ENCODE data around the gene GP1BB.
"Not testable (repeated sequence)": the region's sequence is repeated elsewhere in the genome, so short reads cannot be mapped to it uniquely, and the experiment has no call there.

Gene GP1BB

DNA sequence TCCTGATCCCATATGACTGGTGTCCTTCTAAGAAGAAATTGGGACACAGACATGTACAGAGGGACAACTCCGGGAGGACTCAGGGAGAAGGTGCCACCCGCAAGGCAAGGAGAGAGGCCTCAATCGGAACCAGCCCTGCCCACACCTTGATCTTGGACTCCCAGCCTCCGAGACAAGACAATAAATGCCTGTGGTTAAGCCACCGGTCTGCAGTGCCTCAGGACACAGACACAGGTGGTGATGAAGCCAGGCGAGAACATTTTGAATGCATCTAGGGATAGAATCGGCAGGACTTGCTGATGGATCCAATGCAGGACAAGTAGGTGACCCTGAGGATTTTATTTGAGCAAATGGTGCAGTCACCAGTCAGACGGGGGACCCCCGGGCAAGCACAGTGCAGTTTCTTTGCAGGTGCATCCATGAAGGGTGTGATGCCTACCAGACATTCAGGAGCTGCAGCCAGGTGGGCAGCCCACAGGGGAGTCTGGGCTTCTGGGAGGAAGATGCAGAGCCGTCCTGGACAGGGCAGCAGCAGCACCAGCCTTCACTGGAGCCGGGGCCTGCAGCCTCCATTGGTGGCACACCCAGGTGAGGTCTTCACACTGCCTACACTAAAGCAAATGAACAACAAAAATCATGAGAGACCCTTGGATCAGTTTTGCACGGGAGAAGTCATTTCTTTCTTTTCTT, 29.2 kb upstream of the GP1BB start:
- no peak for DNase-seq

DNA sequence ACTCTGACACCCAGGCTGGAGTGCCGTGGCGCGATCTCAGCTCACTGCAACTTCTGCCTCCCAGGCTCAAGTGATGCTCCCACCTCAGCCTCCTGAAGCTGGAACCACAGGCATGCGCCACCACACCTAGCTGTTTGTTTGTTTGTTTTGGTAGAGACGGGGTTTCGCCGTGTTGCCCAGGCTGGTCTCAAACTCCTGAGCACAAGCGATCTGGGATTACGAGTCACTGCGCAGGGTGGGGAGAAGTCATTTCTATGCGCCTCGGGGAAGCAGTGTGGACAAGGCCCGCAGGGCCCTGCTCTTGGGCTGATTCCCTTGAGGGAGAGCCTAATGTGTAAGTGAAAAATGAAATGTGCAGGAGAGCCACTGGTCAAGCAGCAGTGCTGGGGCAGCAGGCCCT, 28.6 kb upstream of the GP1BB start:
- DNase-seq: no peak

DNA sequence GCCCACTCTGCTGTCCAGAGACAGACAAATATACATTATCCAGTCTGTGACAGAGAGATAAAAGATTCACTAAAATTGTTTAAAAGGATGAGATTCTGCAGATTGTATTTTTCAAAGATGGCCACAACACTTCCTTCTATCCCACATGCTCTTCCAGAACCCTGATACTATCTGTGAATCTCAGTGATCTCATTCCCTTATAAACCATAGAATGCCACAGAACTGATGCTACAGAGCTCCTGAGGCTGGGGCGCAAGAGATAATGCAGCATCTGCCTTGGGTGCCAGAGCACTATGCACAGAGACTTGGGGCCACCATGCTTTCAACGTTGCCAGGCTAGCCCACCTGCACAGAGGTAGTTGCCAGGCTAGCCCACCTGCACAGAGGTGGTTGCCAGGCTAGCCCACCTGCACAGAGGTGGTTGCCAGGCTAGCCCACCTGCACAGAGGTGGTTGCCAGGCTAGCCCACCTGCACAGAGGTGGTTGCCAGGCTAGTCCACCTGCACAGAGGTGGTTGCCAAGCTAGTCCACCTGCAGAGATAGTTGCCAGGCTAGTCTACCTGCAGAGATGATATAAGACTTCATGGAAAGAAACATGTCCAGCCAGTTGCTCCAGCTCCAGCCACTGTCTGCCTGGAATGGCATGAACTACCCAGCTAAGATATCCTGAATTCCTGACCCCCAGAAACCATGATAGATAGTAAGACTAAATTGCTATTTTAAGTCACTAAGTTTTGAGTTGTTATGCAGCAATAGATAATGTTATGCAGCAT, 26.6 kb upstream of the GP1BB start:
- no peak for DNase-seq

DNA sequence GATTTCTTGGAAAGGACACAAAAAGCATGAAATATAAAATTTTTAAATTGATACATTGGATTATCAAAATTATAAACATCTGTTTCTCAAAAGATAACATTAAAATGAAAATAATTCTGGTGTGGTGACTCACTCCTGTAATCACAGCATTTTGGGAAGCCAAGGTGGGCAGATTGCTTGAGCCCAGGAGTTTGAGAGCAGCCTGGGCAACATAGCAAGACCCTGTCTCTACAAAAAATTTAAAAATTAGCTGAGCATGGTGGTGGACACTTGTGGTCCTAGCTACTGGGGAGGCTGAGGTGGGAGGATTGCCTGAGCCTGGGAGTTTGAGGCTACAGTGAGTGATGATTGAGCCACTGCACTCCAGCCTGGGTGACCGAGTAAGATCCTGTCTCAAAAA, 25.5 kb upstream of the GP1BB start:
- not testable (repeated sequence) for DNase-seq

DNA sequence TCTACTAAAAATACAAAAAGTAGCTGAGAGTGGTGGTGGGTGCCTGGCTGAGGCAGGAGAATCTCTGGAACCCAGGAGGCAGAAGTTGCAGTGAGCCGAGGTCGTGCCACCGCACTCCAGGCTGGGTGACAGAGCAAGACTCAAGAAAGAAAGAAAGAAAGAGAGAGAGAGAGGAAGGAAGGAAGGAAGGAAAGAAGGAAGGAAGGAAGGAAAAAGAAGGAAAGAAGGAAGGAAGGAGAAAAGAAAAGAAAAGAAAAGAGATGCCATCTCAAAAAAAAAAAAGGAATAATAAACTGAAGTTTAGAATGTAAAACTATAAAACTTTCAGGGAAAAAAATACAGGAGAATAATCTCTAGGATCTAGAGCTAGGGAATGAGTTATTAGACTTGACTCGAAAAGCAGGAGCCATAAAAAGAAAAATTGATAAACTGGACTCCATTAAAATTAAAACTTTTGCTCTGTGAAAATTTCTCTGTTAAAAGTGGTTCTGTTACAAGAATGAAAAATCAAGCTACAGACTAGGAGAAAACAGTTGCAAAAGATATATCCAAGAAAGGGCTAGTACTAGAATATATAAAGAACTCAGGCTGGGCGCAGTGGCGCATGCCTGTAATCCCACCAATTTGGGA, 22.4 kb upstream of the GP1BB start:
- no peak for DNase-seq

DNA sequence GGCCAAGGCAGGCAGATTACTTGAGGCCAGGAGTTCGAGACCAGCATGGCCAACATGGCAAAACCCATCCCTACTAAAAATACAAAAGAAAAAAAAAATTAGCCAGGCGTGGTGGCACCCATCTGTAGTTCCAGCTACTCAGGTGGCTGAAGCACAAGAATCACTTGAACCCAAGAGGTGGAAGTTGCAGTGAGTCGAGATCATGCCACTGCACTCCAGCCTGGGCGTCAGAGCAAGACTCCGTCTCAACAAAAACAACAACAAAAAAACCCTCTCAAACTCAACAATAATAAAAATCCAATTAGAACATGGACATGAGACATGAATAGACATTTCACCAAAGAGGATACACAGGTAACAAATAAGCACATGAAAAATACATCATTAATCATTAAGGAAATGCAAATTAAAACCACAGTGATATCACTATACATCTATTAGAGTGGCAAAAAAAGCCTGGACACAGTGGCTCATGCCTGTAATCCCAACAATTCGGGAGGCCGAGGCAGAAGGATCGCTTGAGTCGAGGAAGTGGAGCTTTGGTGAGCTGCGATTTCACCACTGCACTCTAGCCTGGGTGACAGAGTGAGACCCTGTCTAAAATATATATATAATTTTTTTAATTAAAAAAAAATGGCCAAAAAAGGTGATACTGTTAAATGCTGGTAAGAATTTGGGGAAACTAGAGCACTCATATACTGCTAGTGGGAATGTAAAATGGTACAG, 21.8 kb upstream of the GP1BB start:
- DNase-seq: no peak

DNA sequence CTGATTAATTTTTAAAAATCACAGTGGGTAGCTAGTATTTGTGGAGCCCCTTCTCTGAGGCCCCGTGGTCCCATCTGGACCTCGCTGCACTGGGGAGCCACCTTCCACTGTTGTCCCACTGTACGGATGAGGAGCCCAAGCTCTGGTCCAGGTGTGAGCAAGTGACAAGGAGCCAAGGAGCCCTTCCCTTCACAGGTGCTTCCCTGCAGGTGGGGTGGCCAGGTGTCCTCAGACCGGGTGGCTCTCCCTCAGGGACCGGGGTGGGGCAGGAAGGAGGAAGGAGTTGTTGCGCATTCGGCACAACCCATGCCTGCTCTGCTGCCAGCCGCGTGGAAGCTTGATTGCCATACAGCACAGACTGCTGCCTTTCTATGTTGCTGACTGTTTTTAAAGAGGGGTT, 19.5 kb upstream of the GP1BB start:
- DNase-seq: no peak

DNA sequence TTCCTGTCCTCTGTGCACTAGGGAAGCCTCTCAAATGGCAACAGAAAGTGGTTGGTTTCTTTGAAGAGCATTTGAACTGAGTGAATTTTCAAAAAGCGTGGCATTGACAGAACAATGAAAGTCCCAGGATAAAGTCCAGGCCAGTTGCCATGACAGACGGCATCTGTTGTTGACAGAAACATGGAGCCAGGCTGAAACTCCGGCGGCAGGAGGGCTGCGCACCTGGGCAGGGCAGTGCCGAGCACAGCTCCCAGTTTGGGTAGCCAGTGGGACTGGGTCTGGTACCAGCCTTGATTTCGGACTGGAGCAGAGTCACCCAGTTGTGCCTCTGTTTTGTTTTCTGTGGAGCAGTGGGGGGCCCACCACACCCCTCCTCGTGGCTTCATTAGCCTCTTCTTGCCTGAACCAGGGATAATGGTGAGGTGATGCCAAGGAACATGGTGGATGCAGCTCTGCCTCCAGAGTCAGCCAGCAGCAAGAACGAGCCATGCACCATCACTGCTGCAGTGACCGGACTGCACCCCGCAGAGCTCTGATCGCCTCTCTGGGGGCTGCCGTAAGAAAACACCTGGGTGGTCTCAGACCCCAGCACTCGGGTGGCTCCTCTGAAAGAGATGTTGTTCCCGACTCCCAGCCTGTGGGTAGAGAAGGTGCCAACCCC, 18.9 kb upstream of the GP1BB start:
- DNase-seq: no peak

DNA sequence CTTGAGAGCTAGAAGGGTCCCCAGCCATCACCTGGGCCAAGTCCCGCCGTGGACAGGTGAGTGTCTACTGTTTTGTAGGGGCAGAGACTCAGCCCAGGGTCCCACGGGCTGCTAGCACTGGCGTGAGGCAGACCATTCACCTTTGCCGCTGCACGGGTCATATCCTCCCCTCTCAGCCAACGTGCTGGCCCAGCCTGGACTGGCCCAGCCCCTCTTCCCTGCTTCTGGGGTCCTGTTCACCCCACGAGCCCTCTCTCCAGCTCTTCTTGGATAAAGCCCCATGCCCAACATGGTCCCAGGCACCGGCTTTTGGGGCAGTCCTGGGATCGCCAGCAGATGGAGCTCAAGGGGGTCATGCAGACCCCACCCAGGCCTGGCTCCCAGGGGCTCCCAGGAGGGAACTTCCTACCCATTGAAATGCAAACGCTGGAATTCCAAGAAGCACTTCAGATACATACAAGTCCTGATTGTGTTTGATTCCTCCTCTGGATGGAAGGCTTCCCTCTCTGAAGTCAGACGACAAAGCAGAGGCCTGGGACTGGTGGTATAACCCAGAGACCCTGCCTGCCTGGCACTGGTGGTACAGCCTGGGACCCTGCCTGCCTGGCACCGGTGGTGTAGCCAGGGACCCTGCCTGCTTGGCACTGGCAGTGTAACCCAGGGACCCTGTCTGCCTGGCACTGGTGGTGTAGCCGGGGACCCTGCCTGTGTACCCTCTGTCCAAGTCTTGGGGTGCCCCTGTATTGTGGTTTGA, 18.0 kb upstream of the GP1BB start:
- DNase-seq: no peak

DNA sequence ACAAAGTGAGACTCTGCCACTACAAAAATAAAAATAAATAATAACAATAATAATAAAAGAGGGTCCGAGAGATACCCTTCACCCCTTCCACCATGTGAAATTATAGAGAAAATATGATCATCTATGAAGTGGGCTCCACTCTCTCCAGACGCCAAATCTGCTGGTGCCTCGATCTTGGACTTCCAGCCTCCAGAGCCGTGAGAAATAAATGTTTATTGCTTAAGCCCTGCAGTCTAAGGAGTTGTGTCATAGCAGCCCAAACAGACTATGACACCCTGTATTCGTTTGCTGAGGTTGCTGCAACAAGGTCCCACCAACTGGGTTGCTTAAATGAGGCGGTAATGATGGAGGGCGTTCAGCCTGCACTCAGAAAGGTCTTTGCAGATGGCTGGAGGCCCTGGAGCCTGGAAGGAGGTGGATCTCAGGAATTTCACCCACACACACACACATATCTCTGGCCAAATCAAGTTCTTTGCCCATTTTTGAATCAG, 16.6 kb upstream of the GP1BB start:
- no peak for DNase-seq

DNA sequence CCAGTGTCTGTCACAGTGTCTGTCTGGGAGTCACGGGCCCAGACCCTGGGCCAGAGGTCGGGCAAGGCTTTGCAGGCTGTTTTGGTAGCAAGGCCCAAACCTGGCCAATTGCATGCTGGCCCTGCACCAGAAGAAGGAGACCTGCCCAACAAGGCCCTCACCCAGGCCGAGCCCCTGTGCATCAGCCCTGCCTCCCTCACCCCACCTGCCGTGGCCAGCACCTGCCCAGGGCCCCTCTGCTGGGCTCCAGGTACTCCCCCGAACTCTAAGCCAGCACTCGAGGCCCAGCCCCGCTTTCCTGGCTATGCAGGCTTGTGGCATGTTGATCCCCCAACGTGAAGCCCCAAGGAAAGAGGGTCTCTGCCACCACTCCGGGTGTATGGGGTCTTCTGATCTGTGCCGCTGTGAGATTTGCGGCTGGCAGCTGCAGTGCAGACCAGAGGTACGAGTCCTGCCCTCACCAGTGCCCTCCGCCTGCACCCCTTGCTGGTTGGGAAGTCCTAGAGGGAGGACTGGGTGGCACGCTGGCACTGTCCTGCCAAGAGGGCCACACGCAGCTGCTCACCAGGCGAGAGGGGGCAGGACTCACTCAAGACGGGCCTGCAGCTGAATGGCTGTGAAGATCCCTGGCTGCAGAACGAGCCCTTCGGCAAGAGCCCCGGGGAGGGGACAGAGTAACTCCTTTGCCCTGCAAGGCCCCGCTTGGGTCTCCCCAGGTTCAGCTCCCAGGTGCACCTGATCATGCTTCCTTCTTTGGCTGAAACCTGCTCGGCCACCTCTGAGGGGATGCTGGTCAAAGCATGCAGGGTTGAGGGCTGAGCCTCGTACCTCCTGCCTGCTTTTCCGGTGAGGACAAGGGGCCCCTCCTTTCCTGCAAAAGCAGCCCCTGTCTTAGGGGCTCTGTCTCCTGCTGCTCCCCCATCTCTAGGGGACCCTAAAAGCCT, 15.7 kb upstream of the GP1BB start:
- no peak for DNase-seq

DNA sequence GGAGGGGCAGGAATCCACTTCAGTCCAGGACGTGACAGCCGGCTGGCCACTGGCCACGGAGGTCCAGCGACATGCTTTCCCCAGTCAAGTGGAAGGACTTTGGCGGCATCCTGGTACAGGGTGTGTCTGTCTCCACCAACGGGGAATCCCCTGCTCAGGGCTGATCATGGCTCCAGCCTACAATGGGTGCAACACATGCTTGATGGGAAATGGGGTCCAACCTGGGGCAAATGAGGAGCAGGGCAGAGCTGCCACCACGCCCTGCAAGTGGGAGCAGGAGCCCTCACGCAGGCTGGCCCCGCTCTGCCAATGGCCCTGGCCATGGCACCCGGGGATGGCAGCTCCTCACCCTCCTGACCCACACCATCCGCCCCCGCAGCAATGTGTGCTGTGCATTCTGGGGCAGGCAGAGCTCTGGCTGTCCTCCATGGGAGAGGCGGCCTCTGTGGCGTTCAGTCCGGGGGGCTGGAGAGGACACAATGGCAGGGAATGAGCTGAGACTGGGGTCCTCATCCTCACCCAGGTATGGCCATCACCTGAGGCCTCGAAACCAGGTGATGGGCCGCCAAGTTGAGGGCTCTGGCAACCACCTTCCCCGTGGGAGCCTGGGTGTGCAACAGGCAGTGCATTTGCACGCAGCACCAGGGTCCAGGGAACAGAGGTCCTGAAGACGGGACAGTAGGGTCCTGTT, 14.9 kb upstream of the GP1BB start:
- no peak for DNase-seq

DNA sequence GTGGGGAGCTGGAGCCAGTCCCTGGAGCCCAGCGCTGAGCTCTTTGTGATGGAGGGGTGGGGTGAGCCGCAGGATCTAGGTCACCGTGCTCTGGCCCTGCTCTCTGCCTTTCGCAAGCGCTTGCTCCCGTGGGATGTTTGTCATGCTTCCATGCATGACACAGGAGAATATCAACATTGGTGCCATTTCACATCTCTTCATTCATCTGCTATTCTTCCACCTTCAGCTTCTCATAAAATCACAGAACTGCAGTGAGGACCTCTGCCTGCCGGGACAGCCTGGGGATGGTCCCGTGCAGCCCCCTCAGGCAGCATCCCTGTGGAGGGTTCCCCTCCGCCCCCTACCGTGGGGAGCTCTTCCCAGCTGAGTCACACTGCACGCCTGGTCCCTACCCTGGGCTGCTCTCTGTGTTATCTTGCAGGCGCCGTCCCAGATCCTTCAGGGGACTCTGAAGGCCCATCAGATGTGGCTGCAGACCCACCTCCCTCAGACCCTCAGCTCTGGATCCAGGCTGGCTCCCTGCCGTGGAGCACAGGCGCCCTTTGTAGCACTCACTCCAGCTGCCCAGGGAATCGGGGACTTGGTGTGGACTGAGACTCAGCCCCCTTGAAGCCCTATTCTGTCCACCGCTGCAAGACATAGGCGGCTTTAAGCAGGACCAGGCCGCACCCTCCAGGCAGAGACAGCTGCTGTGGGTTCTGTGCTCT, 14.1 kb upstream of the GP1BB start:
- DNase-seq: no peak

DNA sequence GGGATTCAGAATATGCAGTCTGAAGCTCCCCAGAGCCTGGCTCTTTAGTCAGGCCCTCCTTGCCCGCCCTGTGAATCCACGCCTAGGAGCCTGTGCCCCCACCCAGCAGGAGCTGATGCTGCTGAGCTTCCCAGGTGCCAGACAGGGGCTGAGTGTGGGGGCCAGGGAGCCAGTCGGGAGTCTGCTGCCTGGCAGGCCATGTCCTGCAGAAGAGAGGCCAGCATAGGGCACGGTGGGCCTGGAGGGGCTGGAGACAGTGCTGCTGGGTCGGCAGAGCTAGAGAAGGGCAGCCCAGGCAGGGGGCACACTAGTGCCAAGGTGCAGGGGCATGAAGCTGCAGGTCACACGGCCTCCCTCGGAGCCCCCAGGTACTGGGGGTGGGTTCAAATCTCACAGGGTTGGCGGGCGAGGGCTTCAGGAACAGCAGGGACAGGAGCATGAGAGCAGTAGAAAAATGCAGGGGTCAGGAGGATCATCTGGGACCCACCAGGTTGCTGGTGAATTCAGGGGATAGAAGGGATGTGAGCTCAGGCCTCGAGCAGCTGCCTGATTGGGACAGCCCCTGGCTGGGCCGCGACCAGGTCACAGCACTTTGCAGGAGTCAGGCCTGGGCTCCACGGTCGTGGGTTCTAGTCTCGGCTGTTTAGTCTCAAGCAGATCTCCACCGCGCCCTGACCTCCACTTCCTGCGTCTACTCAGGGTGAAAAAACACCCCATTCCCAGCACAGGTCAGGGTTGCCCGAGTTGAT, 13.1 kb upstream of the GP1BB start:
- DNase-seq: no peak

DNA sequence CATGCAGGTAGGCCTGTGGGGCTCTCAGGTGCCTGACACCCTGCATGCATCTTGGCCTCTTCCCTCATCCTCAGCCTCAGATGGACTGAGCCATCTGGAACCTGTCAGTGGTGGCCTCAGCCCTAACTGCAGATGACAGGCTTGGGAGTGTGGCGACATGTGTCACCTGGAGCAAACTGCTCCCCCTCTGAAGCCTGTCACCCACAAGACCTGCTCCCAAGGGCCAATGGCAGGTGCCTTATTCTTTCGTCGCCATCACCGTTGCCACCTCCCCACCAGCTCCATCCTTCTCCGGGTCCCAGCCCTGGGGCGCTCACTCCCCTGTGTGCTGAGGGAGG, 12.6 kb upstream of the GP1BB start:
- DNase-seq: no peak

DNA sequence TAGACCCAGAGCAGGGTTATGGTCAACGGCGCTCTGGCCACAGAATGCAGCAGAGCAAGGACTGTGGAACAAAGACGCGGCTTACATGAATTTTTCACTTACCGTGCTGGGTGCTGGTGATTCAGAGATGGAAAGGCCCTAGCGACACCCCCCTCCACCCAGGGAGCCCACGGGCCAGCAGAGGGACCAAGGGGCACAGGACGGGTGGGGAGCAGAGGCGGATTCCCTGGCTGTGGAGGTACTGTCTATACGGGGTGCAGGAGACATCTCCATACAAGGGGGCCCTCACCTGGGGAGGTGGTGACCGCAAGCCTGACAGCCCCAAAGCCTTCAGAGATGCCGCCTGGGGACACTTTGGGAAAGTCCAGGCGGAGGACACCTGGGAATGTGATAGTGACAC, 10.1 kb upstream of the GP1BB start:
- DNase-seq: no peak

DNA sequence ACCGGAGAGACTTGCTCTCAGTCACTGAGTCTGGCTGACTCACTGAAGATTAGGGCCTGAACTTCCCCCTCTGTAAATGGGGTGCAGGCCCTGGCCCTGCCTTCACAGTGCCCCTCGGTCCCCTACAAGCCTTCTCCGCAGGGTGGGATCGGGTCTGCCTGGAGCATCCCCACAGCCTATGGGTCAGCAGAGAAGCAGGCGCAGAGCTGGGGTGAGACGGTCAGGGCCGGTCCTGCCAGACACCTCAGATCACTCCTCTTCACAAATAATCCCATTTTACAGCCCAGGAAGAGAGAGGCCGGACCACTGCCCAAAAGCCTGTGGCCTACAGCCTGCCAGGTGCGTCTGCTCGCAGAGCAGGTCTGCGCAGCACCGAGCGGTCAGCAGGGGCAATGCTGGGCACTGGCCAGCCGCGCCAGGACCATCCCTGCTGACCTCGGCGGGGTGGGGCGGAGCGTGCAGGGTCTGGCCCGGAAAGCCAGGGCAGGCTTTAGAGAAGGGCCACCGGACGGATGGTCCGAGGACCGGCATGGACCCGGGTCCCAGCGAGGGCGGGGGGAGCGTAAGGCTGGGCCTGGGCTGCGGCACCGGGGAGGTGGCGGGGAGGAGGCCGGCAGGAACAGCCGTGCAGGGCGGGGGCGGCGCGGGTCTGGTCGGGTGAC, 9.6 kb upstream of the GP1BB start:
- no peak for DNase-seq
